ENCODE results near the gene NIN. TPM values are rescaled to one million over a fixed set of nuclear protein-coding genes. Genes with fewer than 3 reads are reported as not detected.

NIN gene
- polyA plus RNA-seq, 3 donors: 35.0 to 38.3 (median 35.4) TPM

DNA sequence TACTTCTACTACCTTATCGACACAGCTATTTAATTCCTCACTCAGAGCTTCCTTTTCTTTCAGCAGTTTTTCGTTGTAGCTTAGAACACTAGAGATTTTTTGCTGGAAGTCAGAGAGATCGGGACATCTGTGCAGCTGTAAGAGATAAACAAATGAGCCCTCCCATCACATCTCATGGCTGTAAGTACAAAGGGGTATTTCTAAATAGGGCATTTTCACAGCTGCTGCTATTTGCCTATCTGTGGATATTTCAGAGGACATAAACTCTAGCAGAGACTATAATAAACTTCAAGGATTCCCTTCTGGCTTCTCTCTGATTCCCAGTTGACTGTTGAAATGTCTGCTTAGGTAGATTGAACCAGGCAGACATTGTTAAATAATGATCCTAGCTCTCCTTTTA, 86.7 kb downstream of the NIN start:
- DNase-seq (ENCODE audit: extremely low read depth in 1 of 11, low read depth in 9 of 11, low spot score in 4 of 11): no peak

DNA sequence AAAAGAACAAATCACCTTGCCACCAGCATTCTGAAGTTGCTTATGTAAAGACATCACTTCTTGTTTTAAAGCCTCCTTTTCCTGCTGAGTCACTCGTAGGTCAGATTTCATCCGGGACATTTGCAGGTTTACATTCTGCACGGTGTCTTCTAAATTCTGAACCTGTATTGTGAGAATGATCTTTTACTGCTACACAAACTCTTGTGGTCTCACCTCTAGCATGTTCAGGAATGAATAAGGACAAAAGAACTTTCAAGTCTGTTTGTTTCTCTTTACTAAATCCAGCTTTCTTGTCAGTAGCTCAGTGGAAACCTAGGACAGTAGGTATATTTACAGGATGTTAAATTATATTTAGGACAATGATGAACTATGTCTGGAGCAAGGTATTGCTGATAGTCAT, 89.4 kb downstream of the NIN start:
- no peak for DNase-seq (ENCODE audit: extremely low read depth in 1 of 11, low read depth in 9 of 11, low spot score in 4 of 11)

DNA sequence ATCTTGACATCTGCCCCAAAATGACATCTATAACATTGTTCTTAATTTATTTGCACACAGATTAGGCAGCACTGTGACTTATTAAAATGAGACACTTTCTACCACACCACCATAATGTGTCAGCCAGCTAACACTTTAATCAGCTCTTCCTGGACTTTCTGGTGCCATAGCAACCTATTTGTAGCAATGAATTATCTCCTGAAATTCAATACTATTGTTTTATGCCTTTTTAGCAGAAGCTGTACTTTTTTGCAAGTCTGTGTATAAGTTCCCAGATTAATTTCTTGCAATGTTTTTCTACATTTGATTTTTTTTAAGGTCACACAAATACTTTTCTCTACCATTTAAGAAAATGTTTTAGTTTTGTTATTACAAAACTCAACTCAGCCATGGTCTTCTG, 90.1 kb downstream of the NIN start:
- DNase-seq (ENCODE audit: extremely low read depth in 1 of 11, low read depth in 9 of 11, low spot score in 4 of 11): no peak

DNA sequence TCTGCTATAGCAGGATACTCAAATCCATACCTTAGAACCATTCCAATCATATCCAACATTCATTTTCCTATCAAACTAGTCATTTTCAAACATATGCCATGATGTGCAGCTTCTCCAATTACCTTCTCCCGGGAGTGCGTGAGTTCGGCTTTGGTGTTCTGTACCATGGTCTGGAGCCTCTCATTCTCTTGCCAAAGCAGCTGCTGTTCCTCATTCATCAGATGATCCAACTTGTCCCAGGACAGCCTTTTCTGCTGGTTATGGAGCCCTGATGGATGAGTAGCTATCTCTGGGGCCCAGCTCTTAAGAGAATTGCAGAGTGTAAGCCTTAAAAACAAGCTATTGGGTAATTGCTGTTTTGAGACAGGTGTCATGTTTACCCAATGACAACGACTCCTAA, 91.8 kb downstream of the NIN start:
- DNase-seq (ENCODE audit: extremely low read depth in 1 of 11, low read depth in 9 of 11, low spot score in 4 of 11): no peak

DNA sequence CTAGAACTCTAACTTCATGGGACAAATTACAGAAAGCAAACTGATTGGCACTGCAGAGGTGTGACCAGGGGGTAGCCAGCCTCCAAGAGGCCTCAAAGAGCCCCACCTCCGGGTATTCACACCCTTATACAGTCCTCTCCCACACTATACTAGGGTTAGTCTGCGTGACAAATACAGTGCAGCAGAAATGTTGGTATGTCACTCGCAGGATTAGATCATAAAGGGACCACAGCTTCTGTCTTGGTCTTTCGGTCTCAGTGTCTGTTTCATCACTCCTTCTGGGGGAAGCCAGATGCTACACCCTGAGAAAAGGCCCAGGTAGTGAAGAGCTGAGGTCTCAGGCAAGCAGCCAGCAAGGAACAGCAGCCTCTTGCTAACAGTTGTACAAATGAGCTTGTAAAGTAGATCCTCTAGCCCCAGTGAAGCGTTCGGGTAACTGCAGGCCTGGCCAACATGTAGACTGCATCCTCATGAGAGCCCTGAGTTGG, 94.0 kb downstream of the NIN start:
- no peak for DNase-seq (ENCODE audit: extremely low read depth in 1 of 11, low read depth in 9 of 11, low spot score in 4 of 11)

DNA sequence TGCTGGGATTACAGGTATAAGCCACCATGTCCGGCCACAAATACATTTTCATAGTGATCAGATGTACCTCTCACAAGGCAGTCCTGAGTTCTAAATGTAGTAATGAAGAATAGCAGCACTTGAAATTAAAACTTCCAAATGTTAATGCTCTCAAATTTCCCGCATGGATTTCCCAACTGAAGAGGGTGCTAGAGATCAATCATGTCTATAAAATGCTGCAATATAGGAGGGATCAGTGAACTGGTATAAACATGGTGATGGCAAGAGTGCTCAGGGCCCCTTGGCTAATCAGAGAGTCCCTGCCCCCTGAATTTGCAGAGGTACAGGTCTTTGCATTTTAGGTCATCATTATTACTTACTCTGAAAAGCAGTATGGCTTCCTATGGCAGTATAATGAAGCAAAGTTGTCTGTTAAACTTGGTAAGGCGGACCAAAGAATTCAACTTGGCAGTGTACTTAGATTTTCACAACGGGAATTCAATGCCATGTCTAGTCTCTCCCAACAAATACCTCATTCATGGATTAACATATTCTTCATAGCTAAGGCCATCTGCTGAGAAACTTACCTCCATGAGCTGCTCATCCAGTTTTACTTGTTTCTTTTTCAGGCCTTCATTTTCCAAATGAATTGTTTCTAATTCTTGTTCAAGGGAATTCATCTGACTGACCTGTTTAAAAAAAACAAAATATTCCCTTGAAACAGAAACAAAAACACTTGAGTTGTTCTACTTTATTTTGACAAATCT, 95.8 kb downstream of the NIN start:
- DNase-seq (ENCODE audit: extremely low read depth in 1 of 11, low read depth in 9 of 11, low spot score in 4 of 11): no peak

DNA sequence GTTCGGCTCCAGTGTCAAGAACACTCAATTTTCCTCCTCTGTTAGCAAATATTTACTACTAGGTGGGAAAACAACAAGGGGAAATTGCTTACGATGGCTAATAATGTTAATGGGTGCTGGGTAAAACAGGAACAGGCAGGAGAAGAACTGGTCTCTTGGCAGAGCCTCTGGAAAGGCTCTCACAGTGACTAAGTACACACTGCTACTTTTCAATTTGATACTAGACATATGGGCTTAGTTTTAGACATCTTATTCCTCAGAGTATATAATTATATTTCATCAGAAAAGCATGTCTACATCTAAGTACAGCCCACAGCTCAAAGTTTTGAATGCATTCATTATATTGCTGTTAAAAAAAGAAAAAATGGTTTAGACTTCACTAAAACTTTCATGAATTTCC, 97.5 kb downstream of the NIN start:
- DNase-seq (ENCODE audit: extremely low read depth in 1 of 11, low read depth in 9 of 11, low spot score in 4 of 11): no peak

DNA sequence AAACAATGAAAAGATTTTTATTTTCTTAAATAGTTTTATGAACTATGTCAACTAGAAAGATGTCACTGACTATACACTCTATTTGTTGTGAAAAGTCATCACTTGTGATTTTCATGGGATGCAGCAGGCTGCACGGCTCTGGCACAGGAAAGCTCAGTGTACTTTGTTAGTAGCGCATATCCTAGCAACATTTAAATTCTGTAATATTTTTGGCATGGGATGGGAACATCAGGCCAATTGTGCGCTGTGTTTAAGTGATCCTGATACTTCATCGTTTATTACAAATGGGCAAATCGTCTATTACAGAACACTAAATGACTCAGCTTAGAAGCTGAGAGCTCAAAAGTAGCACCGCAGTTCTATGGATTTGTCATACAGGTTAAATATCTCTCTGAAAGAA, 102.1 kb downstream of the NIN start:
- no peak for DNase-seq (ENCODE audit: extremely low read depth in 1 of 11, low read depth in 9 of 11, low spot score in 4 of 11)

DNA sequence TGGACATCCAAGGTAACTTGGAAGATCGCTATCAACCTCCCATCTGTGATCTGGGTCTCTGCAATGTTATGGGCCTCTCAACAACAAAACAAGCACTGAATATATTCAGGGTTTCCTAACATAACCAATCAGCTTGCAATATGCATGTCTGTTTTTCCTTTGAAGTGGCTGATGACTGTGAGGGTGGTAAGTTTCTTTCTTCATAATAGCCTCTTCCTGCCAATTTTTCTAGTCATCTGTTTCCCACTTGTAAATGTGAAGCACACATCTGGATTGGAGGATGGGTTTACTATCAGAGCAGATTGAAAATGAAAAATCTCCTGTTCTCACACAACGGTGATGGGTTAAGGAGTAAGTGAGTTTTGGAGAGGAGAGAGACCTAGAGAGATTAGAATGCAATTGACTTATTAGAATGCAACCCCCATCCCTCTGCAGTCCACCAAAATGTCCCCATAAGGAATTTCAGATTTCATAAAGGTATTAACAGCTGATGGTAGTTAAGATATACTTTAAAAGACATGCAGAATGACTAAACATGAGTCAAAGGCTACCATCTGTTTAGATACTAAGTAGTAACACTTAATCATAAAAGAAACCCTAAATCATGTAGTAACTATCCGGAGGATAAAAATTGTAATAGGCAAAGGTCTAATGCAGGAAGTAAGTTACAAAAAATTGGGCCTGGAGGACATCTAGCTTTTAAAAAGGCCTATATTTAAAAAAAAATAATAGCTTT, 104.4 kb downstream of the NIN start:
- DNase-seq (ENCODE audit: extremely low read depth in 1 of 11, low read depth in 9 of 11, low spot score in 4 of 11): no peak

DNA sequence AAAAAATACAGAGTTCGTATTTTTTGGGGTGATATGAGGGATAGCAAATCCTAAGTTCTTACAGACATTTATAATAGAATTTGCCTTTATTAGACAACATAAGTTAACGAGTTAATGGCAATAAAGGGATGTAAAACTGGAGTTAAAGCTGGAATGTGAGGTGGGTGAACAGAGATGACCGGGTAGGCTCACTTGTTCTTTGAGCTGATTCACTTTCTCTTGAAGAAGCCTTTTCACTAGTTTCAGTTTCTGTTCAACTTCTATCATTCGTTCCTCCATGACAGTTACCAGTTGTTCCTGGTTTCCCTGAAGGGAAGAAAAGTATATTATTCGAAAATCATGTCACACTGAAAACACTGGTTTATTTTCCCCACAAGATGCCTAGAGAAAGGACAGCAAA, 105.2 kb downstream of the NIN start:
- no peak for DNase-seq (ENCODE audit: extremely low read depth in 1 of 11, low read depth in 9 of 11, low spot score in 4 of 11)

DNA sequence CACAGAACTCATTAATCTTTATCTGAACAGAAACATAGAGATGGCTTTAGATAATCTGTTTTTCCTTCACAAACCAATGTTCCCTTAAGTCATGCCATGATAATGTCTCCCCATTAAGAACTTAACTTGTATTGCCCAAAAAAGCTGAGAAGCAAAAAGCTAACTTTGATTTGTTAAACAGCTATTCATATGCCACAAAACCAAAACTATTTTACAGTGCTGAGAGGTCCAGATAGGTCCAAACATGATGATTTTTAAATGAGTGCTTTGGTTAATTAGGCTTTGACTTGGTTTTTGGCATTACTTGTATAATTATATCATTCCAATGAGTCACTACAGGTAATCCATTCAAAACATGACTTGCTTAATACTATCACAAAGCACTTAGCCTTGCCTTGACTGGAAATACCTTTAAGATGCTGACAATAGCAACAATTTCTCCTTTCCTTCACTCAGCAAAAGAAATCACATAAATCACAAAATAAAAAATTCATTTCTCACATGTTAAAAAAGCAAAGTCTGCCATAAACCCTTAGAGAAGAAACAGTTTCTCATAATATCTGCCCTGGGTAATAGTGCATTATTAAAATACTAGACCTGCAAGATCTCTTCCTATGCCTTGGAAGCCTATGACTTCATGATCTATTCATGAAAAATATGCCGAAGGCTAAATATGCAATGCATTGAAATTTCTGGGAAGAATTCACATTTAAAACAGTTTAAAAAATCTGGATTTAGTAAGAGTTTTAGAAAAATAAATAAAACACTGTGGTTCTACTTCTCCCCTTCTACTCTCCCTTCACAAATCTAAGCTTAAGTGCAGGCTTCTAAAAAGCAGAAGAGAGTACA, 110.8 kb downstream of the NIN start:
- DNase-seq (ENCODE audit: extremely low read depth in 1 of 11, low read depth in 9 of 11, low spot score in 4 of 11): no peak

DNA sequence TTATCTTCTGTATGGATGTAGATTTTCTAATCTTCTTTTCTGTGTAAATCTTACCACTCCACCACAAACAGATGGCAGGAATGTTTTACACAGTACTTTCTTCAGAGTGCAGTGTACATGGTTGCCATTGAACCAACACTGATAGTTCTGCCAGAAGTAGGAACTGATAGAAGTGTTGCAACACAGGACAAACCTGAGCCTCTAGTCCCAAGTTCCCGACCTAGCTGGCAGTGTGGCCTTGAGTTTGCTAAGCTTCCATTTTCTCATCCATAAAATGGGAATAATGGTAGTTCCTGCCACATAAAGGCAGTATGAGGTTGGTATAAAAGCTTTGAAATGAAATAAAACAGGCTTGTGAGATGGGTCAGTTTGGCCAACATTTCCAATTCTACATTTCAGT, 112.0 kb downstream of the NIN start:
- DNase-seq (ENCODE audit: extremely low read depth in 1 of 11, low read depth in 9 of 11, low spot score in 4 of 11): no peak

DNA sequence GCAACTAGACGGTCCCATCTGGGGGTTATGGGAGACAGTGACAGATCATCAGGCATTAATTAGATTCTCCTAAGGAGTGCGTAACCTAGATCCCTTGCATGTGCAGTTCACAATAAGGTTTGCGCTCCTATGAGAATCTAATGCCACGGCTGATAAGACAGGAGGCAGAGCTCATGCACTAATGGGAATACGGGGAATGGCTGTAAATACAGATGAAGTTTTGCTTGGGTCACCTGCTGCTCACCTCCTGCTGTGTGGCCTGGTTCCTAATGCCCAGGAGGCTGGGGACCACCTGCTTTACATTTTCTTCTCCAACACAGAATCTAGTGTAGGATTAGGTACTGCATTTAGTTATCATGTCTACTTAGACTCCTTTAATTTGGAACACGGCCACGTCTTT, 113.2 kb downstream of the NIN start:
- DNase-seq (ENCODE audit: extremely low read depth in 1 of 11, low read depth in 9 of 11, low spot score in 4 of 11): no peak

DNA sequence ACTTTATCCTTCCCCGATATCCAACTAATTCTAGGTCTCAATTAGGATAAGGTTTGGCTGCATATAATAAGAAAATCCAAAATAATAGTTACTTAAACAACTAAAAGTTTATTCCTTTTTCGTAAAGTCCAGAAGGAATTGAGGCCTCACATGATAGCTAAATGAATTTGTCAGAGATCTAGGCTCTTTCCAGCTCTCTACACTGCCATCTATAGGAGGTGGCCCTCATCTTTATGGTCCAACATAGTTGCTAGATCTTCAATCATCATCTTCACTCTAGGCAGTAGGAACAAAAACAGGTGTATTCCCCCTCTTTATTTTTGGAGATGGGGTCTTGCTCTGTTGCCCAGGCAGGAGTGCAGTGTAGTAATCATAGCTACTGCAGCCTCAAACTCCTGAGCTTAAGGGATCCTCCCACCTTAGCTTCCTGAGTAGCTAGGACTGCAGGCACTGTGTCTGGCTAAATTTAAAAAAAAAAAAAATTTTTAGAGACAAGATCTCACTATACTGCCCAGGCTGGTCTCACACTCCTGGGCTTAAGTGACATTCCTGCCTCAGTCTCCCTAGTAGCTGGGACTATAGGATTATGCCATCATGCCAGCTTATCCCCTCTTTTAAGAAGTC, 116.4 kb downstream of the NIN start:
- DNase-seq (ENCODE audit: extremely low read depth in 1 of 11, low read depth in 9 of 11, low spot score in 4 of 11): peak in 5 of 11 donors; percentile 2 to 19 (median 6)

DNA sequence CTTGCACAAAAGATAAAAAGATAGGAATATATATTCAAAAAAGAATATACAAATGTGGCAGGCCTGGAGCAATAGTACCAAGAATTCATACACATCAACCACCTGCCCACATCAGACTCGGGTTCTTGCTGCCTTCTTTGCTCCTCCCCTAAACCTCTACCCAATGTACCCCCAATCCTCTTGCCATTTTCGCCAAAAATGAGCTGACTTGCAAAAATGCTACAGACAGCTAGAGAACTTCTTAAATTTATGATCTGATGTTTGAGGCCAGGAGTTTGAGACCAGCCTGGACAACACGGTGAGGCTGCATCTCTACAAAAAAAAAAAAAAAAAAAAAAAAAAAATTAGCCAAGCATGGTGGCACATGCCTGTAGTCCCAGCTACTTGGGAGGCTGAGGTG, 119.9 kb downstream of the NIN start:
- DNase-seq (ENCODE audit: extremely low read depth in 1 of 11, low read depth in 9 of 11, low spot score in 4 of 11): no peak

DNA sequence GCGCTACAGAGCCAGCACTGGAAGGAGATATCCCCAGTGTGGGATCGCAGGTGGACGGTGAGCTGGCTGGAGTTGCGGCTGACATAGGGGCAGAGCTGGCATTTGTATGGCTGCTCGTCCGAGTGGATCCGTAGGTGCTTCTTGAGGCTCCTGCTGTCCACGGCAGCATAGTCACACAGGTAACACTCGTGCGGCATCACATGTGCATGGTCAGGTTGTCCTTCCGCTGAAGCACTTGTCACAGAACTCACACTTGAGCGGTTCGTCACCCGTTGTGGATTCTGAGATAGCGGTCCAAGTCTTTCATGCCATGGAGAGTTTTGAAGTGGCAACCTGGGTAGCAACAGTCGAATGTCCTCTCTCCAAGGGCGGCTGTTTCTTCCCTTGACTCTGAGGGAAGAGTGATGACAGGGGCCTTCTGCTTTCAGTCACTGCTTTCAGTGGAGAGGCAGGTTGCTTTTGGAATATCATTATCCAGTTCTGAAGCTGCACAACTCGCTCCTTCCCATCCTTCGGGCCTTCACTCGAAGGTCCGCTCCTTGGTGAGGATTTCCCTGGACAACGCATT, 125.9 kb downstream of the NIN start:
- DNase-seq (ENCODE audit: extremely low read depth in 1 of 11, low read depth in 9 of 11, low spot score in 4 of 11): no peak

DNA sequence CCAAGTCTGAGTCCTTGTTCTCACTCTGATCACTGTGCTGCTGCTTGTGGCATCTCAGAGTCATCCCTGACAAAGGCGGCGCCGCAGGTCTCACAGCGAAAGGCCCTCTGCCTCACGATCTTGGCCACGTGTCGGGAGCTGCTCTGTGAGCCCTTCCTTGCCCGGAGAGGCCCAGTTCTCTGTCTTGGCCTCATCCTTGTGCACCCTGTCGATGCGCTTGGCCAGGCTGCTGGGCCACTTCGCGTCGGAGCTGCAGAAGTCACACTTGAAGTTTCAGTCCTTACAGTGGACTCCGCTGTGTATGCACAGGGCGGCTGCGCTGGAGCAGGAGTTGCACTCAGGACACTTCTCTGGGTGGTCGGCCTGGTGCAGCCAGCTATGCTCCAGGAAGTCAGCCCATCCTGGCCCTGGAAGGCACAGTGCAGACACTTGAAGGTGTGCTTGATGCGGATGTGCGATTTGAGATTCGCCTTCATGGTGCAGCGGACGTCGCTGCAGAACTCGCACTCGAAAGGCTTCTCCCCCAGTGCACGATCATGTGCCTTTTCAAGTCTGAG, 126.4 kb downstream of the NIN start:
- DNase-seq (ENCODE audit: extremely low read depth in 1 of 11, low read depth in 9 of 11, low spot score in 4 of 11): no peak

DNA sequence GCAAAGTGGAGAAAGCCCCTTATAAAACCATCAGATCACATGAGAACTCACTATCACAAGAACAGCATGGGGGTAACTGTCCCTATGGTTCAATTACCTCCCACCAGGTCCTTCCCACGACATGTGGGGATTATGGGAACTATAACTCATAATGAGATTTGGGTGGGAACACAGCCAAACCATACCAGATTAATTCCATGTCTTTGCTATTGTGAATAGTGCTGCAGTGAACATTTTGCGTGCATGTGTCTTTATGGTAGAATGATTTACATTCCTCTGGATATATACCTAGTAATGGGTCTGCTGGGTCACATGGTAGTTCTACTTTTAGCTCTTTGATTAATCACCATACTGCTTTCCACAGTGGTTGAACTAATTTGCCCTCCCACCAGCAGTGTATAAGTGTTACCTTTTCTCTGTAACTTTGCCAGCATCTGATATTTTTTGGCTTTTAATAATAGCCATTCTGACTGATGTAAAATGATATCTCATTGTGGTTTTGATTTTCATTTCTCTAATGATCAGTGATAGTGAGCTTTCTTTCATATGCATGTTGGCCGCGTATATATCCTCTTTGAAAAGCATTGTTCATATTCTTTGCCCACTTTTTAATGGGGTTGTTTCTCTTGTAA, 133.2 kb downstream of the NIN start:
- DNase-seq (ENCODE audit: extremely low read depth in 1 of 11, low read depth in 9 of 11, low spot score in 4 of 11): no peak
